CD4-positive, alpha-beta T cell treated with Interleukin-10 for 1 hour (primary cell): ENCODE results near the gene RAP1A.

ENCODE experiments used
- DNase-seq: peaks from one replicate; pipeline ENCODE4 v3.0.0-alpha.2; 2020

The RAP1A gene

DNA sequence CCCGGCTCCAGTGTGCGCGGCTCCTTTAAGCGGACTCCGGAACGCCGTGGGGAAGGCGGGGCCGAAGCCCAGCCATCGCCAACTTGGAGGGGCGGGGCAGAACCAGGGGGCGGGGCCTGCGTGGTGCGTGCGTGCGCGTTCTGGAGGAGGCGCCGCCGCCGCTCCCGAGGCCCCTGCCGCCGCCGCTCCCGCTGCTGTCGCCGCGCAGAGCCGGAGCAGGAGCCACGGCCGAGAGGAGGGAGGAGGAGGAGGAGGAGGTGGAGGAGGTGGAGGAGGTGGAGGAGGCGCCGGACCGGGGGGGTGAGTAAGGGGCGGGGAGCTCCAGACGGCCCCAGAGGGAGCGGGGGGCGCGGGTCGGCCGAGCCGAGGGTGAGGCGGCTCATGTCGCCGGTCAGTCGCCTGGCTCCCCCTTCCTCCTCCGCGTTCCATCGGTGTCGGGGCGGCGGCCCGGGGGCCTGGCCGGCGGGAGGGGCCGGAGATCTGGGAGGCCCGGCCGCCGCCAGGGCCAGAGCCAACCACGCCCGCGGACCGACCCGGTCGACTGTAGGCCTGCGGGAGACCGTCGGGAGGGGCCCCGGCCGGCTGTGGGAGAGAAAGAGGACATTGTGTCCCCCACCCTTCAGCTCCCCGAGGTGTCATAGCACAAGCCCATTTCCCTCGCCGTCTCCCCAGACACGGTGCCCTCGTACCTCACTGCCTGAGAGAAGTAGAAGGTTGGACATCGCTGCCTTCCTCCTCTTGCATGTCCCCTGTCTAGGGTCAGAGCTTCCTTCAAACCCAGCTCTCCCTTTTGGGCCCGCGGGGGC is at the start of gene RAP1A:
Gene RAP1A, plus strand, starts transcription at position 155 of the 806 bp plus-strand sequence. CDS start 71,572 bp downstream, outside the sequence.
- peak; percentile 96 for DNase-seq

DNA sequence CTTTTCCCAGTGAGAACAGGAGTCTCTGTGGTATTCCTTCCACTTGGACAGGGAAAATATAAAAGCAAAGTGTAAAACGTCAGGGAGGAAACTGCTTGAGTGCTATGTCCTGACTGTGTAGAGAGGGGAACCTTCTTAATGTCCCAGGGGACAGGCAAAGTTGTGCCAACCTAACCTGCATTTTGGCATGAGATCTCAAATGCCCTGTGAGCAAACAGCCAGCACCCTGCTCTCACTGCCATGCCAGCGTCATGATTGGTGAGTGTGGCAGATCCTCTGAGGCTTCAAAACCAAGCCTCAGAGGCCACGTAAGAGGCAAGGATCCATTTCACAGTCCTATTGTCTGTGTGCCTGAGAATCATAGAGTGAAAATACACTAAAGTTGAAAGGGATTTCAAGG is 49.7 kb upstream of the RAP1A start:
- no peak for DNase-seq

- peak; percentile 59 for DNase-seq
These were observed 48.8 kb upstream of the RAP1A start for GRCh38 chr1:111570781-111571181.

DNA sequence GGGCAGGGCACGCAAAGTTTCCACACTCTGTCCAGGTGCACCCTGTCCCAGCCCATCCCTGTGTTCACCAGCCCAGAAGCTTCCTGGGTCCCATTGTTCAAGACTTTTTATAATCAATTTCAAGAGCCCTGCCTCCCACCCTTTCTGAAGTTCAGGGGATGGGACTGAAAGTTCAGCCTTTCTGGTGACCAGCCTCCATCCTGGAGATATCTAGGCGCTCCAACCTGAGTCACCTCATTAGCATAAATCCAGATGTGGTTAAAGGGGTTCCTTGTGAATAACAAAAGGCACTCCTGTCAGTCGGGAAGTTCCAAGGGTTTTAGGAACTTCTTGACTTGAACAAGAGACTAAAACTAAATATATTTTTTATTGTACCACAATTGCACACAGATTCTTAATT is 48.4 kb upstream of the RAP1A start:
- DNase-seq = no peak

DNA sequence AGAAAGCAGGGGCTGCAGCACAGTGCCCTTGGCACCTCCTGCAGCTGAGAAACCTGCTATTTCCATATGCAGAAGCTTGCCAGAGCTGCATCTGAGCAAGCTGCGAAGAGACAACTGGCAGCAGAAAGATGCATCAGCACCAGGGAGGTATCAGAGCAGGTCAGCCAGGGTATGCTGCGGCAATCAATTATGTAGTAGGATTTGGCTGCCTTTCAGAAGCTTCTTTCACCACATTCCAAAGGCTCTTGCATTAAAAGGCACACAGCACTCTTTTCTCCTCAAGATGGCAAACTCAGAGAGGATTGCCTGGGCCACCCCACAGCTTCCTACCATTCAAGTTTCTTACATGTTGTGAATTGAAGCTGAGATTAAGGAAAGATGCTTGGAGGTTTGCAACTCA is 47.6 kb upstream of the RAP1A start:
- no peak for DNase-seq

DNA sequence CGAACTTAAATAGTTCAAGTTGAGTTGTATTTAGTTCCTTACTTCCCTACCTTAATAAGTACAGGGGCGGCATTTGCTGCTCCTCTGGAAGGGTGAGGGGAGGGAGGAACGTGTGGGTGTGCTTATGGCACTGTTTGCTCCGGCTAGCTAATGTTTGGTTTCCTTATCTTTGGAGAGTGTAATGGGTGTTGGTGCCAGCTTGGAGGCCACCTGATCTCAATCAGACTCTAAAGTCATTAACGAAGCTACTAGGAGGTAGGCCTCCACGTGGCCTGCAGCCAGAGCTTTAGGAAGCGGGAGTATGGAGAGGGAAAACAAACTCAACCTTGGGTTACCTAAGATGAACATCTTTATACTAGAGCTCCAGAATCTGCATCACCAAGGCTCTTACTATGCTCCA is 43.0 kb upstream of the RAP1A start:
- DNase-seq = no peak

- no peak for DNase-seq
These were observed 41.8 kb upstream of the RAP1A start for GRCh38 chr1:111577814-111578213.

- DNase-seq = no peak
These were observed 38.4 kb upstream of the RAP1A start for GRCh38 chr1:111581166-111581565.

DNA sequence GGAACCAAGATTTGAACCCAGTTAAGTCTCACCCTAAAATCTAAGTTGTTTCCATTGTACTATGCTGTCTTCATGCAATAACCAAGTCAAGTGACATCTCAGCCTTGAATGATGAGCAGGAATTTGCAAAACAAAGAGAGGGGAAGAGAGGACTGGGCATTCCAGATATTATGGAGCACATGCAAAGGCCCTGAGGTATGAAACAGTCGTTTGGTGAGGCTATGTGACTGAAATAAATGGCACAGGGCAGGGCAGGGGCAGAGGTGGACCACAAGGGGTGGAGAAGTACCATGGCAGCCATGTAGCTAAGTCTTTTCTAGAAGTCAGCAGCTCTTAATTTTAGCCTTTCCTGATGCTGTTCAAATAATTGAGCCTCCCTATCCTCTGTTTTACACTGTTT is 37.6 kb upstream of the RAP1A start:
- no peak for DNase-seq

- DNase-seq = no peak
These were observed 36.7 kb upstream of the RAP1A start for GRCh38 chr1:111582644-111583618.

- DNase-seq = no peak
These were observed 34.0 kb upstream of the RAP1A start for GRCh38 chr1:111585447-111586086.

DNA sequence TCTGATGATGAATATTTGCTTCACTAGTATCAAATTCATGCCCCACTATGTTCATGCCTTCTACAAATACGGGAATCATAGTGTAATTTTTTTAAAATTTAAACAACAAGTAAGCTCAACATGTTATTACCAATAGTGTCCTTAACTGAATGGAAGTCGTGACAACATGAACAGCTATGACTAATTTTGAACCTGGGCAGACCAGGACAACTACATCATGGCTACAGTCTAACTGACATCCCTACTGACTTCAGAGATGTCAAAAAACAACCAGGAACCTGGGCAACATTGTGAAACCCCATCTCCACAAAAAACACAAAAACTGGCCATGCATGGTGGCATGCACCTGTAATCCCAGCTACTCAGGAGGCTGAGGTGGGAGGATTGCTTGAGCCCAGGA is 33.5 kb upstream of the RAP1A start:
- no peak for DNase-seq

DNA sequence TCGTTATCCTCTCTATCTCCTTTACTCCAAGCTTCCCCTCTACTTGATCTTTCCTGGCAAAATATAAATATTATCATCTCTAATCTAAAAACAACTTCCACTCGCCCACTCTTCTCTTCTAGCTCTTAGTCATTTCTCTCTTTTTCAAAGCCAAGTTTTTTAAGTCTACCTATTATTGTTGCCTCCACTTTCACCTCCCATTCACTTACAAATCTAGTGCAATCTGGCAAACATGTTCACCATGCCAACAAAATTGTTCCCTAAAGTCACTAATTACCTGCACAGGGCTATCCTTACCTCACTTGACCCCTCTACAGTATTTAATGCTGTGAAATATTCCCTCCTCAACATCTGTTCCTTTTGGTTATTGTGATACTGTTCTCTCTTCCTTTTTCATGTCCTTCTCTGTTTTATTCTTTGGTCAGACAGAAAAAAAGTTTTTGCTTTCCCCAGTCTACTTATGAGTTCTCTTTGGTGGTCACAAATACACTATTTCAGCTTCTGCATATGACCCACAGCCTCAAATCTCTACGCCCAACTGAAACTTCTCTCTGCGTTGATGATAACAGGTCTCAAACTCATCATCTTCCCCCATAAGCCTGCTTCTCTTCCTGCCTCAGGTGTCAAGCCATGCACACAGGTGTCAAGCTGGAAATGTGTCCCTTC is 31.9 kb upstream of the RAP1A start:
- no peak for DNase-seq

DNA sequence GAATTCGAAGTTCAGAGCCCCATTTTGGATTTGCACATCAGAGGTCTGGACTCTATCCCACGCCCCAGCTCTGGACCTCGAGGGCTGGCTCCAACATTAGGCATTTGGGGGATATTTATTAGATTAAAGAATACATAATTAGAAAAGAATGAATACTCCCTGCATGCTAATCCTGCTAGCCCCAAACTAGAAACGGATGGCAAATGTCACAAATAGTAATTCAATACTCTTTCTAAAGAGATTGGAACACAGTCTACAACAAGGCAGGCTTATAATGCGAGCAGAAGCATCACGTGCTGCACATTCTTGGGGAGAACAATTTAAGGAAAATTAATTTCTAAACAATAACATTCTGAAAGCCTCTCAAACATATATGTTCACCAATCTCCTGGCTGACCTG is 27.7 kb upstream of the RAP1A start:
- no peak for DNase-seq

- peak; percentile 87 for DNase-seq
These were observed 26.9 kb upstream of the RAP1A start for GRCh38 chr1:111592389-111593361.

- DNase-seq = no peak
These were observed 25.9 kb upstream of the RAP1A start for GRCh38 chr1:111593403-111594305.

- DNase-seq = no peak
These were observed 25.3 kb upstream of the RAP1A start for GRCh38 chr1:111594306-111594693.

DNA sequence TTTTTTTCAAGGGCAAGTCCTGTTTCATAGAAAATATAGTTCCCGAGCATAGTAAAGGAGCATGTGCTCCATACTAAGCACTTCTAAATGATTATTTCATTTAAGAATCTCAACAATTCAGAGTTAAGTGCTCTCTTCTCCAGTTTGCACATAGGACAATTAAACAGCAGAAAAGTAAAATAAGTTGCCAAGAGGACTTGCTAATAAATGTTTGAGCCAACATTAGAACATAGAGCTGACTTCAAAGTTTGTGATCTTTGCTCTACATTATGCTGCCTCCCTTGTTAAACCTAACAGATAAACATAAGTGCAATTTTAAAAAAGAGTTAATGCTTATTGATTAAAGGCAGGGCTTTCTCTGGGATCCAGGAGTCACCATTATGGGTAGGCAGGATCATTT is 23.8 kb upstream of the RAP1A start:
- no peak for DNase-seq

DNA sequence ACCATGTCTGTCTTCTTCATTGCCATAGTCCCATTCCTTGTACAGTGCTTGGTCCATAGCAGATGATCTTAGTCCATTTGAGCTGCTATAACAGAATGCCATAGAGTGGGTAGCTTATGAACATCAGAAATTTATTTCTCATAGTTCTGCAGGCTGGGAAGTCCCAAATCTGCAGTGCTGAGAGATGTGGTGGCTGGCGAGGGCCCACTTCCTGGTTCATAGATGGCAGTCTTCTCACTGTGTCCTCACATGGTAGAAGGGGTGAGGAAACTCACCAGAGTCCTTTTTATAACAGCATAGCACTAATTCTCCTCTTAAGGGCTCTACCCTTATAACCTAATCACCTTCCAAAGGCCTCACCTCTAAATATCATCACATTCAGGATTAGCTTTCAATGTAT is 23.1 kb upstream of the RAP1A start:
- DNase-seq = peak; percentile 79

DNA sequence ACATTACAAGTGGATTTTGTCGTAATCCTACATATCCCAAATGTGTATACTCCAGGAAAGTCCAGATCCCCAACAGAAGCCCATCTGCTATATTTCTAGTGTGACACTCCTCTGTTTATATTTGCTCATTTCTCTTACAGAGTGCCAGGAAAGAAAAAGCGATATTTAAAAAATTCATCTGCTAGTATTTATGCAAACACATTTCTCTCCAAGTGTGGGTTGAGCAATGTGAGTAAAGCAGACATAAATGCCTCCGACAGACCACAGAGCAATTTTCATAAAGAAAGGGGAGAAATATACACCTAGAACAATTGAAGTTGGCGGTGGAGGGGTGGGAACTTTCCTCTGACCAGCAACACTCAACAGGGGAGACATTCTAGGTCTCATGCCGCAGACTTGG is 22.2 kb upstream of the RAP1A start:
- DNase-seq = no peak
